GM19455 (cell line): ENCODE measurements around the gene GBX2.

Experiments
- ATAC-seq: cut with Tn5 transposase; IDR thresholded peaks from one replicate; pipeline ENCODE4 v1.9.1; 2021; ENCODE audit not compliant: unreplicated experiment

The GBX2 gene

GRCh38 chr2:236119476-236119875, 48.7 kb downstream of the GBX2 start:
- ATAC-seq = no peak

GRCh38 chr2:236119003-236119402, 49.2 kb downstream of the GBX2 start:
- no peak for ATAC-seq

DNA sequence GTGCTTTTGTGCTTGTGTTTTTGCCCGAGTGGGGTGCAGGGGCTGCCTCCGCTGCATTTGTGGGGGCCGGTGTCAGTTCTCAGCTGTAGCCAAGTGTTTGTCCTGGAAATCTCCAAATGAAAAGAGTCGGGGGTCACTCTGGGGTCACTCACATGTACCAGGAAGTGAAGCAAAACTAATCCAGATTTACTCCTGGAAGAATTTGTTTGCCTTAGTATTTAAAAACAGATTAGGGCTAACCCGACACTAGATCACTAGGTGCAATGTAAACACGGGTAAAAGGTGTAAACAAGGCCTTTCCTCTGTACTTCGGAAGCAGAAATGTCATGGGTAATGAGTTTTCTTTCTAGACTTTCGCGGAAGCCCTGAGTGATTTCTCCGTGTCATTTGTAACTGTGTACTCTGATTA, 50.3 kb downstream of the GBX2 start:
- no peak for ATAC-seq

- ATAC-seq = no peak
These were observed 50.8 kb downstream of the GBX2 start for GRCh38 chr2:236117401-236117800.
